Measurements from ENCODE around the gene DHX36. TPM values are rescaled to one million over a fixed set of nuclear protein-coding genes. Genes with fewer than 3 reads are reported as not detected.

DHX36 gene
- polyA plus RNA-seq, 3 donors: 4.7 to 31.5 (median 5.7) TPM

DNA sequence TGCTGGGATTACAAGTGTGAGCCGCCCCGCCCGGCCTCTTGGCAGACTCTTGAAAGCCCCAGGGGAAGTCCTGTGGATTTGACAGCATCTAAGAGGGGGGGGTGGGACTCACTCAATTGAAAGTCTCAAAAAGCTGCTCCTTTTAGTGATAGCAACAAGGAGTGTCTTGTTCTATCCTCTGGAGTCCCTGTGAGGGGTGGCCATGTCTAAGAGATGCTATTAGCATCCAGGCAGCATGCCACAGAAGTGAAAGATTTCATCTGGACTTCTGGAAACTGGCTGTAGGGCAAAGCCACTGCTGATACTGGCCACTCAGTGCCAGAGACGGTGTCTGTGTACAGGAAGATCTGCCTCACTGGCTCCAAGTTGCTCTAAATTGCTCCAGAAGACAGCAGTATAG is 74.0 kb downstream of the DHX36 start:
- intact Hi-C loops (cut with micrococcal nuclease): loop anchor here in 1 of 2 donors (5.0 kb wide), 2 partner anchors 208 to 1228 kb away; no protein-coding TSS in a partner anchor
- Mint-ChIP-seq H3K27me3 (ENCODE audit: low read depth in 3 of 3) (no peaks in the 10 kb centered on the region), H3K9me3 (peaks cover 0 to 3% (median 0%) of the 10 kb centered on the region in 7 donors)

DNA sequence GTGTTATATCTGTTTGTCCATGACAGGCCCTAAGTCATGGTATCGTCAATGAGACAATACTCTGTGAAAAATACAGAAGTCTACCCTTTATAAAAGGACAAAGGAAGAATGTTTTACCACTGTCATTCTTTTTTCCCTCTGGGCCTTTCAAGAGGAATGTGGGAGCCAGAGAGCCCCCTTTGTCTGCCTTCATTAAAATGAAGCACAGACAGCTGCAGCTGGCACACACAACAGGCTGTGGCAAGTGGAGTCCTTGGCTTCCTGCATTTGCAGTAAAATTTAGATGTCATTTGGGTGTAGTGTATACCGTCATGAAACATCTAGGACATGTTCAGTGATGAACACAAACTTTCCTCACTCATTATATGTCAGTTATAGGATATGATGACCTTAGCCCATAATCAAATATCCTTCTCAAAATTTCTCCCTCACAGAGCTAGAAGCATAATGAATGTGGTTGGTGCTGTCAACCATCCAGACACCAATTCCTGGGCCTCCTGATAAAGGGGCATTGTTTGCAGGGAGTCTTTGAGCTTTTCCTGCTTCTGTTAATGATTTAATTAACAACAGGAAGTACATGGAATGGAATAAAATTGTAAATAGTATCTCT is 76.4 kb downstream of the DHX36 start:
- no CpG with 5 or more reads among the region's 2 CpGs for WGBS (ENCODE audit: insufficient coverage)
- no peak overlapping the region for H3K4me2 ChIP-seq (replicated peaks; ENCODE audit: extremely low read depth, low read length, poor library complexity, severe bottlenecking)
- no peaks in the 10 kb centered on the region for H3K9me3 ChIP-seq (replicated peaks in 1 of 2; ENCODE audit: control insufficient read depth in 1 of 2, insufficient read depth in 1 of 2, low read length in 2 of 2)
- Mint-ChIP-seq H3K27me3 (ENCODE audit: low read depth in 3 of 3) (no peaks in the 10 kb centered on the region), H3K36me3 (peaks cover 28 to 30% of the 10 kb centered on the region in 2 donors), H3K27ac (no peak overlapping the region), H3K4me3 (no peak overlapping the region), H3K9me3 (peaks cover 0 to 3% (median 0%) of the 10 kb centered on the region in 7 donors), H3K4me1 (peaks cover 5% of the 10 kb centered on the region)
- no peak overlapping the region for H2AFZ ChIP-seq (ENCODE audit: insufficient read depth, low read depth, low read length, poor library complexity, severe bottlenecking)
- no peak overlapping the region for H3K9ac ChIP-seq (ENCODE audit: insufficient read depth, low read length, poor library complexity, severe bottlenecking)
- TF ChIP-seq, protein P1, sequence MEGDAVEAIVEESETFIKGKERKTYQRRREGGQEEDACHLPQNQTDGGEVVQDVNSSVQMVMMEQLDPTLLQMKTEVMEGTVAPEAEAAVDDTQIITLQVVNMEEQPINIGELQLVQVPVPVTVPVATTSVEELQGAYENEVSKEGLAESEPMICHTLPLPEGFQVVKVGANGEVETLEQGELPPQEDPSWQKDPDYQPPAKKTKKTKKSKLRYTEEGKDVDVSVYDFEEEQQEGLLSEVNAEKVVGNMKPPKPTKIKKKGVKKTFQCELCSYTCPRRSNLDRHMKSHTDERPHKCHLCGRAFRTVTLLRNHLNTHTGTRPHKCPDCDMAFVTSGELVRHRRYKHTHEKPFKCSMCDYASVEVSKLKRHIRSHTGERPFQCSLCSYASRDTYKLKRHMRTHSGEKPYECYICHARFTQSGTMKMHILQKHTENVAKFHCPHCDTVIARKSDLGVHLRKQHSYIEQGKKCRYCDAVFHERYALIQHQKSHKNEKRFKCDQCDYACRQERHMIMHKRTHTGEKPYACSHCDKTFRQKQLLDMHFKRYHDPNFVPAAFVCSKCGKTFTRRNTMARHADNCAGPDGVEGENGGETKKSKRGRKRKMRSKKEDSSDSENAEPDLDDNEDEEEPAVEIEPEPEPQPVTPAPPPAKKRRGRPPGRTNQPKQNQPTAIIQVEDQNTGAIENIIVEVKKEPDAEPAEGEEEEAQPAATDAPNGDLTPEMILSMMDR (IDR thresholded peaks at IDR 0.05): no peak
- no peaks in the 10 kb centered on the region for H3K79me2 ChIP-seq (ENCODE audit: insufficient read depth, low read length)
- H3K36me3 ChIP-seq (replicated peaks in 1 of 2; ENCODE audit: control insufficient read depth in 1 of 2, insufficient read depth in 2 of 2, low read length in 2 of 2): peaks cover 18 to 24% of the 10 kb centered on the region in 2 donors
- no peak overlapping the region for H3K4me3 ChIP-seq (replicated peaks in 1 of 3; ENCODE audit: low read depth in 2 of 3, low read length in 3 of 3)
- DNase-seq: no peak
- intact Hi-C loops (cut with micrococcal nuclease): no loop called here
- no peak overlapping the region for H3K27ac ChIP-seq (ENCODE audit: low read depth in 1 of 2, low read length in 2 of 2)
- H3K4me1 ChIP-seq (ENCODE audit: control insufficient read depth in 1 of 2, insufficient read depth in 2 of 2, low read length in 2 of 2): no peaks in the 10 kb centered on the region
- no peaks in the 10 kb centered on the region for H4K20me1 ChIP-seq (ENCODE audit: insufficient read depth, low read length)
- no peaks in the 10 kb centered on the region for H3K27me3 ChIP-seq (ENCODE audit: control insufficient read depth in 2 of 2, insufficient read depth in 2 of 2, low read length in 2 of 2)

More for the DNA sequence above, 74.0 kb downstream of the DHX36 start:
- H4K20me1 ChIP-seq (ENCODE audit: insufficient read depth, low read length): no peaks in the 10 kb centered on the region
- H2AFZ ChIP-seq (ENCODE audit: insufficient read depth, low read depth, low read length, poor library complexity, severe bottlenecking): no peak overlapping the region
- H3K27me3 ChIP-seq (ENCODE audit: control insufficient read depth in 2 of 2, insufficient read depth in 2 of 2, low read length in 2 of 2): no peaks in the 10 kb centered on the region
- H3K79me2 ChIP-seq (ENCODE audit: insufficient read depth, low read length): no peaks in the 10 kb centered on the region
- H3K4me2 ChIP-seq (replicated peaks; ENCODE audit: extremely low read depth, low read length, poor library complexity, severe bottlenecking): no peak overlapping the region
- Mint-ChIP-seq H3K4me3 (no peak overlapping the region), H3K36me3 (peaks cover 40 to 41% of the 10 kb centered on the region in 2 donors), H3K4me1 (peaks cover 5% of the 10 kb centered on the region), H3K27ac (no peak overlapping the region)
- no peak overlapping the region for H3K9ac ChIP-seq (ENCODE audit: insufficient read depth, low read length, poor library complexity, severe bottlenecking)
- H3K9me3 ChIP-seq (replicated peaks in 1 of 2; ENCODE audit: control insufficient read depth in 1 of 2, insufficient read depth in 1 of 2, low read length in 2 of 2): no peaks in the 10 kb centered on the region
- H3K36me3 ChIP-seq (replicated peaks in 1 of 2; ENCODE audit: control insufficient read depth in 1 of 2, insufficient read depth in 2 of 2, low read length in 2 of 2): peaks cover 29 to 36% of the 10 kb centered on the region in 2 donors
- H3K4me1 ChIP-seq (ENCODE audit: control insufficient read depth in 1 of 2, insufficient read depth in 2 of 2, low read length in 2 of 2): no peaks in the 10 kb centered on the region
- no peak overlapping the region for H3K27ac ChIP-seq (ENCODE audit: low read depth in 1 of 2, low read length in 2 of 2)
- TF ChIP-seq, protein P1 (IDR thresholded peaks at IDR 0.05): no peak
- 100% methylated on average over 3 of the region's 4 CpGs for WGBS (ENCODE audit: insufficient coverage)
- H3K4me3 ChIP-seq (replicated peaks in 1 of 3; ENCODE audit: low read depth in 2 of 3, low read length in 3 of 3): no peak overlapping the region
- DNase-seq: no peak

Measured in CD14-positive monocyte (primary cell).